Osteocyte (in vitro differentiated cells): ENCODE measurements around the gene CYSRT1. TPM values are rescaled to one million over a fixed set of nuclear protein-coding genes. Genes with fewer than 3 reads are reported as not detected.

Source experiments
- DNase-seq: peaks from one replicate; pipeline ENCODE4 v3.0.0; 2021; ENCODE audit warnings: mixed read lengths; ENCODE audit not compliant: unreplicated experiment; ENCODE audit errors: extremely low spot score
- H3K27ac Mint-ChIP-seq: one replicate; pipeline ENCODE4 v1.8.0; 2021; ENCODE audit warnings: mild to moderate bottlenecking, mixed read lengths; ENCODE audit not compliant: unreplicated experiment
- H3K27me3 Mint-ChIP-seq: one replicate; pipeline ENCODE4 v1.8.0; 2021; ENCODE audit warnings: mixed read lengths; ENCODE audit not compliant: unreplicated experiment
- H3K36me3 Mint-ChIP-seq: one replicate; pipeline ENCODE4 v1.8.0; 2021; ENCODE audit warnings: mixed read lengths; ENCODE audit not compliant: unreplicated experiment
- H3K4me1 Mint-ChIP-seq: one replicate; pipeline ENCODE4 v1.8.0; 2021; ENCODE audit warnings: mixed read lengths; ENCODE audit not compliant: unreplicated experiment
- H3K4me3 Mint-ChIP-seq: one replicate; pipeline ENCODE4 v1.8.0; 2021; ENCODE audit warnings: mild to moderate bottlenecking, moderate library complexity, mixed read lengths; ENCODE audit not compliant: unreplicated experiment
- H3K9me3 Mint-ChIP-seq: one replicate; pipeline ENCODE4 v1.8.0; 2021; ENCODE audit warnings: mixed read lengths; ENCODE audit not compliant: unreplicated experiment
- CTCF ChIP-seq: fragments of 200-600 bp; sonication (generic); IDR thresholded peaks from 2 replicates; pipeline ENCODE4 v1.5.0; 2021; ENCODE audit warnings: antibody characterized with exemption, mild to moderate bottlenecking, moderate library complexity
- total RNA-seq: library from RNA; stranded (reverse); gene quantifications from 2 replicates; pipeline ENCODE4 v1.2.1, GENCODE V29; 2021

Gene CYSRT1
- total RNA-seq, 1 donor from 2014 or later = 1.7 TPM

- Mint-ChIP-seq H3K4me3 (peak overlapping the region; percentile 89), H3K27ac (peak overlapping the region; percentile 82), H3K27me3 (no peaks in the 10 kb centered on the region), H3K36me3 (peaks cover 14% of the 10 kb centered on the region), H3K4me1 (peaks cover 32% of the 10 kb centered on the region), H3K9me3 (no peaks in the 10 kb centered on the region)
- no peak for TF ChIP-seq CTCF
- DNase-seq = no peak
Observed at GRCh38 chr9:137188086-137188489, 36.9 kb upstream of the CYSRT1 start.

GRCh38 chr9:137188490-137189296 is 36.3 kb upstream of the CYSRT1 start, which contains the start of the genes ANAPC2 and SSNA1:
Gene ANAPC2 (minus strand): TSS chr9:137188560. CDS start chr9:137188532, 28 bp downstream.
Gene SSNA1 (plus strand): TSS chr9:137188676. CDS start chr9:137188727, 51 bp downstream.
- peaks cover 14% of the 10 kb centered on the region for H3K36me3 Mint-ChIP-seq
- H3K27ac Mint-ChIP-seq = peak within 1 kb of the TSS; percentile 95
- TF ChIP-seq CTCF = peak; percentile 41

GRCh38 chr9:137189297-137190295 is 35.4 kb upstream of the CYSRT1 start:
- no peaks in the 10 kb centered on the region for H3K9me3 Mint-ChIP-seq
- peaks cover 35% of the 10 kb centered on the region for H3K4me1 Mint-ChIP-seq
- H3K27me3 Mint-ChIP-seq = no peaks in the 10 kb centered on the region
- H3K27ac Mint-ChIP-seq = peak overlapping the region; percentile 95
- H3K36me3 Mint-ChIP-seq = peaks cover 10% of the 10 kb centered on the region
- DNase-seq = no peak
- peak overlapping the region; percentile 91 for H3K4me3 Mint-ChIP-seq
- TF ChIP-seq CTCF = no peak

More at GRCh38 chr9:137188490-137189296, 36.3 kb upstream of the CYSRT1 start, which contains the start of the genes ANAPC2 and SSNA1:
- H3K9me3 Mint-ChIP-seq = no peaks in the 10 kb centered on the region
- peaks cover 35% of the 10 kb centered on the region for H3K4me1 Mint-ChIP-seq
- peak within 1 kb of the TSS; percentile 91 for H3K4me3 Mint-ChIP-seq
- no peaks in the 10 kb centered on the region for H3K27me3 Mint-ChIP-seq
- peak; percentile 98 for DNase-seq

- H3K27ac Mint-ChIP-seq = peak overlapping the region; percentile 69
- no peak for TF ChIP-seq CTCF
- no peaks in the 10 kb centered on the region for H3K27me3 Mint-ChIP-seq
- no peaks in the 10 kb centered on the region for H3K9me3 Mint-ChIP-seq
- DNase-seq = no peak
- peaks cover 10% of the 10 kb centered on the region for H3K36me3 Mint-ChIP-seq
- H3K4me3 Mint-ChIP-seq = peak overlapping the region; percentile 91
- peaks cover 38% of the 10 kb centered on the region for H3K4me1 Mint-ChIP-seq
Observed at GRCh38 chr9:137190315-137190856, 34.6 kb upstream of the CYSRT1 start.
